Suppressor macrophage treated with lipopolysaccharide for 4 hours (primary cell): ENCODE results near the gene KIF25.

Experiments
- DNase-seq: peaks from one replicate; pipeline ENCODE4 v3.0.0-alpha.2; 2020

KIF25 gene

DNA sequence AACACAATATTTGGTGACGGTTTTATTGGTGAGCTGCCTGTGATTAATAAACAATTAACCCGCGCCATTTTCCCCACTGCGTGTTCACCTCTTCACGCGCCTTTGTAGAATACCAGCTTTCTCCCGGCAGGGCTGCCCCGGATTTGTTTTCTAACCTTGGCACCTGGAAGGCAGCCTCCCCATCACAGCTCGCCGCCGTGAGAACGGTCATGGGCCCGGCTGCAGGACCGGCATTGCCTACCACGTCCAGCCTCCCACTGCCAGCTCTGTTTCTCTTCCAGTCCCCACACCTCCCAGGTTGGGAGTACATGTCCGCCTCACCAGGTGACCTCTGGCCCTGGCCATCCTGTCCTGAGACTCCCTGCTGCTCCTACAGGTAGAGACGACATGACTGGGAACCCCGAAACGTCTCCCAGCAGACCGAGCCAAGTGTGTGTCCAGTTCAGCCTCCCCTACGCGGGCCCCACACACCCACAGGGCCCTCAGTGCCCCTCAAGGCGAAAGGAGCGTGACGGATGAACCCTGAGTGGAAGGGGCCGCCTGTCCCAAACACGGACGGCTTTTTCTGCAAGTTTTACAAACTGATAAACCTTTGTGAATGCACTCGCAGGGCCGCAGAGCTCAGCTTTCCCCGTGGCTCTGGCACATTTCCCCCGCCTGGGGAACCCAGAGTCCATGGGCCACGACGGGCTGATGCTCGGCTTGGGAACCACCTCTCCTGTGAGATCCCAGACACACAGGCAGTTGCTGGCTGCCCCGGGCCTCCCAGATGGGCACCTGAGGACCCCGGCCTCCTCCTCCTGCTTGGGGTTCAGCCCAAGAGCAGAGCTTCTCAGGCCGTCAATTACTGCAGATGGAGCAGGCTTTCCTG is 55.9 kb downstream of the KIF25 start:
- no peak for DNase-seq

DNA sequence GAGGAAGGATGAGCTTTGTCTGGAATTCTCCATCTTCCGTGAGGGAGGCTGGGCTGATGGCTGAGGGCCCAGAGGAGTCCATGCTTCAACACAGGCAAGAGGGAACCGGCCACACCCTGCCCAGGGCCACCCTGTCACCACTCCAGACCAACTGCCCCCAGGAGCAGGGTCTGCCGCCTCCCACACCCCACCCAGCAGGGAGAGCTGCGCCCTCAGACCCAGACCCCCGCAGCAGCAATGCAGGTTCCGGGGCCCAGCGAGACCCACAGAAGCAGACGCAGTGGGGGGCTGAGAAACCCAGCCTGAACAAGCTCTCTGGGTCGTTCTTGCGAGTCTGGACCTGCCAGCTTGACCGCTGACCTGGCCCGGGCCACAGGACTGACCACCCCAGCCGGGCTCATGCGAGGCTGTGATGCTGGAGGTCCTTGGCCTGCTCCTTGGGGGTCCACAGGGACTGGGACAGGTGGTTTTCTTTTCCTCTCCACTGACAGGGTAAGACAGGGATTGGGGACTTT is 56.5 kb downstream of the KIF25 start:
- DNase-seq, result no peak

DNA sequence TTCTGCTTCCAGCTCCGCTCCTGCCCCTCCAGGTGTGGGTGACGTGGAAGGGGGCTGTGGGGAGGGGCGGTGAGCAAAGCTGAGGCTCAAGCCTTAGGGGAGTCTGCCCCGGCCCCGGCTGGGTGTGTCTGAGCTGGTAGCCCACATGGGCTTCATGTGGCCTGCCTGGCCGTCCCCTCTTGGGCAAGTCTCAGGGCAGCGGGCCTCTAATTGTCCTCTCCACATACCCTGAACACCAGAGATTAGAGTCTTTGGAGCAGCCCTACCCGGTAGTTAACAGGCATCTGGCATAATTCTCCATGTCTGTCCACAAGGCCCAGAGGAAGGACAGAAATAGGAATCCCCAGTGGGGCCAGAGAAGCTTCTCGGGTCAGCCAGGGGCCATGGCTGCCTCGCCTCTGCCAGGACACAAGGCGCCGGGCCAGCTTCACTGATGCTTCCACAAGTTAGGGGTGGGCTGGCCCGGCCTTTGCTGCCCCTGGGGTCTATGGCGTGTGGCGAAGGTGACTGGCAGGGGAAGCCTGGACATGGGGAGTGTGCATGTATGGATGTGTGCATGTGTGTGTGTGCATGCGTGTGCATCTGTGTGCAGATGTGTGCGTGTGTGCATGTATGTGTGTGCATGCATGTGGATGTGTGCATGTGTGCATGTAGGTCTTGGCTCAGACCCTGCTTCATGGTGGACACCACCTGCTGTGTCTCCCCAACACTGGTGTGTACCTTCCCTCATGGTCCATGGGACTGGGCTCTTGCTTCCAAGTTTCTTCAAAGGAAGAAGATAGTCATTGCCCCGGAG is 57.5 kb downstream of the KIF25 start:
- no peak for DNase-seq

DNA sequence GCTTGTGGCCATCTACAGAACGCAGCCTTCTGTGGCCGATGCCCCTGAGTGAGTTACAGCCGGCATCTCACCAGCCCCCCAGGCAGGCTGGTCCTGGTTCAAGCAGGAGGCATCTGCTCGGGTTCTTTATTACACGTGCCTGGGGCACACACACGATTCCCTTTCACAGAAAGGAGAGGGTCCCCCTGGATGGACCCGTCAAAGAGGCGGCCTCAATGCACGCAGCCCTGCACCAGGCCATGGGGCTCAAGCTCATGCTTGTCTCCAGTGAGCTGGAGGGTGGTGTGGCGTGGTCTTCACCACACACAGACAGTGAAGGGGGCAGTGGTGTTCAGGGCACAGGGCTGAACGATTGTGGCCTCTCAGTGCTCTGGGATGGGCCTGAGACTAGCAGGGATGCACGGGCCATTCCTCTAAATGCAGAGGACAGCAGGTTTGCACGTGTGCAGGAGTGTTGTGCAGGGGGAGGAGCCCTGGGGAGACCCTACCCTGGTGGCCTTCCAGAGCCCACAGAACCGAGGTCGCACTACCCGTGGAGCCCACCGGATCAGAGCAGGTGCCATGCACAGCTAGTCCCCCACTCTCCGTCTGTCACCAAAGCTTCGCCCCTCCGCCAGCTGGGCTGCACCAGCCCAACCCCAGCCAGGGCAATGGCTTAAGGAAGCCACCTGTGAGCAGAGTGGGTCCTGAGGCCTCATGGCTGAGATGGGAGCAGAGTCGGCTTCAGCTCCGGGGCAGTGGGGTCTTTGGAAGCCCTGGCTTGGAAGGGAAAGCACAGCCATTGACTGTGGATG is 58.4 kb downstream of the KIF25 start:
- no peak for DNase-seq

DNA sequence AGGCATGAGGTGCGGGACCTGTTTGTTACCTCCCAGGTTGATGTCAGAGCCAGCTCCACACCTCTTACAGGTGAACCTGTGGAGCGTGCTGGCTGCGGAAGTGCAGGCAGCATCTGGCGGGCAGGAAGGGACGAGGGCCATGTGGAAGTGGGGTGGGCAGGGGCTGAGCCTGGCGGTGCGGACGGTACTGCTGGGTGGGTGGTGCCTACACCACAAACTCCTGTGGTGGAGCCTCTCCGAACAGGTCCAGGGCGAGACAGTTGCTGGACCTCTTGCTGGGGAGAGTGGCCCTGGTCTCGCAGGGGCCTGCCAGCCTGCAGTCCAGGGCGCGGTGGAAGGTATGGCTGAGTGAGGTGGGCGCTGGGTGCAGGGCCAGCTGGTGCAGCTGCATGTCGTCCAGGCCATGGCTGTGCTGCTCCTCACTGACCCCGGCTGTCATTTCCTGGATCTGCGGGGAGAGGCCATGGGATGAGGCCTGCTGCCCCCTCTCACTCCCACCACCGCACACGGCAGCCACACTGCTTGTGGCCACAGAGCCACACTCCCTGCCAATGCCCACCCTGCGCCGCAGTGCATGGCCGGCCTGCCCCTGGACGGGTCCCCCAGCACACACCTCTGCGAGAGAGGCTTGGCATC is 59.5 kb downstream of the KIF25 start:
- DNase-seq, result no peak

DNA sequence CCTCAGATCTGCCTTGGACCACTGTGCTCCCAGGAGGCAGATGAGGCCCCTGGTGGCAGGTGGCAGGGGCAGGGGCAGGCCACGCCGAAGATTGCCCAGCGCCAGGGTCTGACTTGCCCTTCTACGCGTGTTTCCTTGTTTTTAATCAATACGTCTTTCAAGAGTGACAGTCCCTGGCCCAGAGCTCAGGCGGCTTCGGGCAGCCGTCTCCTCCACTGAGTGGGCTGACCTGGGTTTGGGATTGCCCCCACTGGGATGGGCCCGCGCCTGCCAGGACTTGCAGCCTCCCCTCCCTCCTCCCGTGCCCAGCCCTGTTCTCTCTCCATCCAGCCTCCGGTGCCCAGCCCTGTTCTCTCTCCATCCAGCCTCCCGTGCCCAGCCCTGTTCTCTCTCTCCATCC is 60.4 kb downstream of the KIF25 start:
- DNase-seq, result no peak

DNA sequence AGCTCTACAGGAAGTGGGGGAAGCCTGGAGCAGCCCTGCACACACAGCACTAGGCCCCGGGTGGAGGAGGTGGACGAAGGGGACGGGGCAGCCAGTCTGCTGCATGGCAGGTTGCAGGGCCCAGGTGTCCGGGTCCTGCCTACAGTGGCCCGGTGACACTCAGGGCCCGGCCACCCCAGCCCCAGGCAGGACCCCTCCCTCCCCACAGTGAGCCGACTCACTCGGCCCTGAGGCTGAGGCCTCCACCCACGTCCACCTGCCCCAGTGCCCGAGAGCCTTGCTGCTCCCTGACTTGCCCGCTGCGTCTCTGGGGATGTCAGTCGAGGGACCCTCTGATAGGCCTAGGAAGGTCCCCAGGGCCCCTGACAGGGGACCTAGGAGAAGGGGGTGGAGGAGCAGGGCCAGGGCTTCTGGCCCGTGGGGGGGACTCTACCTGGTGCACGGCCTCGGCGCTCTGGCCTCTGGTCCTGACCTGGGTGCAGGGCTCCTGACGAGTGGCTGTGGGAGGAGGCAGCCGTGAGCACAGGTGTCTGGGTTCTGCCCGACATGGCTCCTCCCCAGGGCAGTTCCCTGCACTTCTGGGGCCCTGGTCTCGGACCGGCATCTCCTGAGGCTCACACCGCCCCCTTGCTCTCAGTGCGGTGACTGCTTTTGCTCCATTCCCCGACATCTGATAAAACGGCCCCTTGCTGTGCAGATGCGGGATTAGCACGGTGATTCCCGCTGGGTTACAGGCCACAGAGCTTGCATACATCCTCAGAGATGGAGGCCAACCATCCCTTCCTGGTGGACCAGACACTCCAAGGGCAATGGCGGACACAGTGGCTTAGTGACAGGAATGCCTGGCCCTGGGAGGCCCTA is 61.5 kb downstream of the KIF25 start:
- no peak for DNase-seq

DNA sequence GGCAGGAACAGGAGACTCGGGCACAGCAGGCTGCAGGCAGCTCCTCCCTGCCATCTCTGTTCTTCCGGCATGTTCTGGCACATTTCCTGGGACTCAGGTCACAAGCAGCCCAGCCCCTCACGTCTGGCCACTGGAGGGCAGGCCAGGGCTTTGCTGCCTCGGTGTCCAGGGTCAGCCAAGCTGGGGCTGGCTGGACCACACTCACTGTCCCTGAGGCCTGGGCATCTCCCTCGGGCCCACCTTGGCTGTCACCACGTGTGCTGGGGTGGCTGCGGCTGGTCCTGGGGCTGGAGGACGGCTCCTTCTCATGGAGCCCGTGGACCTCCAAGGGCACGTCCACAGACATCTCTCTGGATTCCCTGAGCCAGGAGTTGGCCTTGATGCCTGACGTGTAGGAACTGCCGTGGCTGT is 63.1 kb downstream of the KIF25 start:
- DNase-seq, result no peak

DNA sequence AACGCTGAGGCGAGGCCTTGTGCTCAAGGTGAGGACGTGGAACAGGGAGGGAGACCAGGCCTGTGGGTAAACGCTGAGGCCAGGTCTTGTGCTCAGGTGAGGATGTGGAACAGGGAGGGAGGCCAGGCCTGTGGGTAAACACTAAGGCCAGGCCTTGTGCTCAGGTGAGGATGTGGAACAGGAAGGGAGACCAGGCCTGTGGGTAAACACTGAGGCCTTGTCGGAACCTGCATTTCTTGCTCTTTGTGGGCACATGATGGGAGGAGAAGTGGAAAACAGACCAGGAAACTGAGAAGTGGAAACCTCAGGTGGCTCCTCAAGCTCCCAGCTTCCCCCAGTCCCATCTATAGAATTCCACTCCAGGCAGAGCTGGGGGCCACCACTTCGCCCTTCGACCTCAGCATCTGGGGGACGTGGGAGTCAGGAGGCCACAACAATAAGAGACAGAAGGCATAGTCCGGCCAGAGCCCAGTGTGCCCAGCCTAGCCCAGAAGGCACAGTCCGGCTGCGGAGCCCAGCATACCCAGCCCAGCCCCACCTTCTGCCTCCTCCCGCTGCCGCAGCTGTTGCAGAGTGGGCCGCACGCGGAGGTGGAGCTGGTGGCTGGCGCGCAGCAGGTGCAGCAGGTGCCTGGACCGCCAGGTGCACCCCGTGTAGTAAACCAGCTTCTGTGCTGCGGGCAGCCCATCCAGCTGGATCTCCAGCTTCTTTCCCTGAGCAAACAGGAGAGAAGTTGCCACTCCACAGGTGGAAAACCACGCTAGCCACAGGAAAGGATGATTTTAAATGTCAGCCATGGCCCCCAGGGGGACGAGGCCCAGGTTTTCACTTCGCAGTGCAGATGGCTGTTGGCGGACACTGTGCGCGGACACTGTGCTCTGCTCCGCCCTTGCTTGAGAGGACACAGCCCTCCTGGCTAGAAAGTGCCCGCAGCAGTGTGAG is 64.1 kb downstream of the KIF25 start:
- no peak for DNase-seq

DNA sequence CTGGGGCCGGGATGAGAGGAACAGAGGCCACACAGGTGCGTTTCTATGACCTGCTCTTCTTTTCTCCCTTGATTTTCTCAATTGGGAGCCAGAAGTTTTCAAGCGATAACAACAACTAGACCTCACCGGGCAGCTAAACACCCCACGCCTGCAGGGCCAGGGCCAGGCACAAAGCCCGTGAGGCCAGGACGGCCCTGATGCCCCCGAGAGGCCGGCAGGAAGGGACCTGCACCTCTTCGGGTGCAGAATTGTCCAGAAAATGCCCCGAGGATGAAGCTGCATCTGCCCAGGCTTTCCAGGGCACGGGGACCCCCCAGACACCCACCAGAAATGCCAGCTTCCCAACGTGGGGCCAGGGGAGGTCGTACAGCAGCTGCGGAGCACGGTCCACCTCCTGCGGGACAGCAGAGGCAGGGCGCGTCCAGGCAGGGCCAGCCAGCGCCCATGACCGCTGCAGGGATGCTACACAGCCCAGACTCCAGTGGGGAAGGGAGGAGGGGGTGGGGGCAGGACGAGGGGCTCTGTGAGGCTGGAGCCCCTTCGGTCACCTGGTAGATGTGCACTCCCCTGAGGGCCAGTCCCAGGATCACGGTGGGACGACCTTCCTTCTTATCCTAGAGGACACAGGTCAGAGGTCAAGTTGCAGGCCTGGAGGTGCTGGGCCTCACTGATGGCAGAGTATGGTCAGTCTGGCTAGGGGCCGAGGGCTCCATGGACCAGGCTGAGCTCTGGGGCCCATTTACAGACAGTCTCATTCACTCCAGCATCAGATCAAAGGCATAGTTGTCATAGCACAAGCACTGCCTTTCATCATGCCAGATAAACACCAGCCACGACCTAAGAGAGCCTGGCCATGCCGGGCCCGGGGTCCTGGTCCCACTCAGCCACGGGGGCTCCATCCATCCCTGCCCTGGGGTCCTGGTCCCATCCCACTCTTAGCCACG is 65.1 kb downstream of the KIF25 start:
- DNase-seq, result no peak

DNA sequence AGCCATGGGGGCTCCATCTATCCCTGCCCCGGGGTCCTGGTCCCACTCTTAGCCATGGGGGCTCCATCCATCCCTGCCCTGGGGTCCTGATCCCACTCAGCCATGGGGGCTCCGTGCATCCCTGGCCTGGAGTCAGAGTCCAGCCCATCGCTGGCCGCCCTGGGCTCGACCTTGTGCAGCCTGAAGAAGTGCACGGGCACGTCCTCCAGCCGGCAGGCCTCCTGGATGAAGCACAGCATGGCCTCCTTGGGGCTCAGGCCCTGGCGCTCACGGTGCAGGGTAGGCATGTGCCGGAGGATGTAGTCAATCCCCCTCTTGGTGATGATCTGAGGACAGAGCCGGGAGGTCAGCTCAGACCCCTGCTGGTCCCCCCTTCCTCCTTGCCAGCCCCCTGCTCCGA is 66.0 kb downstream of the KIF25 start:
- no peak for DNase-seq

DNA sequence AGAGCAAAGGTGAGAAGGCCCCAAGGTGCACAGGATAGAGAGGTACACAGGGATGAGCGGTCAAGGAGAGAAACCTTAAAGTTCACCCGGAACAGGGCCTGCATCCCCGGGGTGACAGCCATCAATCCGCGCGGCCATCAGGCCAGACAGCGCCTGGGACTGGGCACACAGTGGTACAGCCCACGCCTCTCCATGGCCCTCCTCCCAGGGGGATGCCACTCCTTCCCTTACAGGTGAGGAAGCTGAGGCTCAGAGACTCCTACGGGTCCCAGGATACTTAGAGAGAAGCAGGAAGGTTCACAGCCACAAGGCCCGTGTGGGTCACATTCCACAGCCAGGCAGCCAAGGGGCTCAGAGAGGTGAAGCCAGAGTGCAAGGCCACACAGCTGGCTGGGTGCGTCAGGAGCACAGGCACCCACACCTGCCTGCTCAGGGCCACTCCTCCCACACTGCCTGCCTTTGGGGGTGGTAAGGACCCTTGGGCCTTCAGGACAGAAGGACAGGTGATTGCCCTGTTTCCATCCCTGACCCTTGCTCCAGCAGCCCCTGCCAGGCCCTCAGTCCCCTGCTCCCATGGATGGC is 66.8 kb downstream of the KIF25 start:
- DNase-seq, result no peak

DNA sequence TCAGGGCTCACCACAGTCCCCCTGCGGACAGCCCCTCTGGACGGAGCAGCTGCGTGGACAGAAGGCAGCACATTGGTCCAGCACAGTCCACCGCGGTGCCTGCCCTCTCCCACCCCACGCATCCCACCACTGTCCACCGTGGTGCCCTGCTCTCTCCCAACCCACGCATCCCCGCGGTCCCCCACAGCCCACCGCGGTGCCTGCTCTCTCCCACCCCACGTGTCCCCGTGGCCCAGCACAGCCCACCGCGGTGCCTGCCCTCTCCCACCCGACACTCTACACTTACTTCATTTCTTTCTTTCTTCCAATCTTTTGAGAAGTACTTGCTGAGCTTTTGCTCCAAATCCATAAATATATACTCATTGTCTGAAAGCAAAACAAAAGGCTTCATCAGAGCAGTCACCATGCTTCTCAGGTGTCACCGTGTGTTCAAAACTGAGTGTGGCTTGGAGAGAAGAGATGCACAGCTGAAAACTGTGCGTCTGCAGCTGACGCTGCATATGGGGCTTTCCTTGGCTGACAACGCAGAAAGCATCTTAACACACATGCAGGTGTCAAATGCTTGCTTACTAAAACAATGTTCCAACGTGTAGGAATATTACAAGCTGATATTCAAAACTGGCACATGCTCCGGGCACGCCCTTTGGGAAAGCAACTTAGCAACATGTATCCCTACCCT is 69.7 kb downstream of the KIF25 start:
- DNase-seq, result no peak

DNA sequence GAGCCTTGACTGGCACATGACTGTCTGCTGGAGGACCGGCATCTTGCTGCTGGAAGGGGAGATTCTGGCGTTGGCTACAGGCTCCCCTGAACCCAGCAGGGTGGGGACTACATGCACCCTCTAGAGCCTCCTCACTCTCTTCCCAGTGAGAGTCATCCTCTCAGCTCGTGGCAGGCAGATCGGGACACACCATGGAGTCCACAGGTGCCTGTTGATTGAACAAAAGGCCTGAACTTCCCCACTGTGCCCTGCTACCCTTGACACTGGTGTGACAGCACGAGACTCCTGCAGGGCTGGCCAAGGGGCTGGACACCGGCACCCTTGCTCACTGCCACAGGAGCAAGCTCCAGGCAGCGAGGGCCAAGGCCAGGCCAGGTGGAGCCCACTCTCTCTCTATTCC is 73.3 kb downstream of the KIF25 start:
- DNase-seq, result no peak

DNA sequence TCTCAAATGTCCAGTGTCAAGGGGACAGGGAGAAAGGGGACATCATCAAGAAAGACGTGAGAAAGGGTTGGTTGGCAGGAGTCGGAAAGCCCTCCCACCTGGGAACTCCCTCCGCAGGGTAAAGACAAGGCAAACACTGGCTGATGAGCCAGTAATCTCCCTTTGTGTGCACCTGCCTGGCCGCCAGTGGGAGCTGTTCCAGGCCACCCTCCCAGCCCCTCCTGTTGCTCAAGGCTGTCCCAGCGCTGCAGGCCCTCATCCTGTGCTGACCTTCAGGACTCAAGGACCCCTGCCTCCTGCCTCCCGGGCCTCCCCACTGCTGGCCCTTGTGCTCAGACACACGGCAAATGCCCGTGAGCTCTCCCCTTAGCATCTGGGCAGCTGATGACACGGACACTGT is 74.1 kb downstream of the KIF25 start:
- DNase-seq, result no peak

DNA sequence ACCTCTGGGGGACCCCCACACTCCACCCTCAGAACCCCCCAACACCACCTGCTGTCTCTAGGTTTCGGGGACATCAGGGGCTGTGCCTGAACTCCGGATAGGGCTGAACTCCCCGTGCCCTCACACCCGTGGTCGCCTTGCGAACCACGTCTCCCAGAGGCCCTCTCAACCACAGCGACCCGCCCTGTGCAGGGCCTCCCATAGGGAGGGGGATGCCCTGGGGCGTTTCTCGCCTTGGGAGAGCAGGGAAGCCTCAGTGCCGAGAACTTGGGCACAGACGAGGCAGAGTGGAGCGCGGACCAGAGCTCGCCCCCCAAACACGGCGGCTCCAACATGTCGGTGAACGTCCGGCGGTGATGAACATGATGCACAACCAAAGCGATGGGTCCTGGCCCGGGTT is 74.8 kb downstream of the KIF25 start:
- no peak for DNase-seq

DNA sequence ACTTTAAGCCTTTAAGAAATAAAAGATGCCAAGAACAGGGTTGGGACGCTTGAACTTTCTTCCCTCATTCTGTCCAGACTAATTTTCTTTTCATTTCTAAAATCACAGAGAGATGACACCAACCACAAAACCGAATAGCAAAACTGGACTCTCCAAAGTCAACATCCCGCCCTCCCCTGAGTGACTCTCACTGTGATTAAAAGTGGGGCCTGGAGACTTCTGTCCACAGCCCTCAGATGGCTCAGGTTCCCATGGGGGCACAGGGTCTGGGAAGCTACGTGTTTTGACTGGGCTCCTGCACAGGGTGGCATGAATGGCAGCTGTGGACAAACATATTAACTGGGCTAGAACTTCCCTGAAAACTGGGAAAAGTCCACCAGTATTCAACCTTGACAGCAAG is 75.3 kb downstream of the KIF25 start:
- no peak for DNase-seq
